Skeletal muscle satellite cell (primary cell): ENCODE results near the gene ZBTB34.
A peak's percentile ranks its signal among the peaks of the same experiment; 100 is the strongest.

Experiments
- H3K27me3 ChIP-seq: 2 replicates; pipeline ENCODE4 v1.7.0; 2013; ENCODE audit warnings: low read length; ENCODE audit not compliant: control insufficient read depth, insufficient read depth
- H3K36me3 ChIP-seq: 2 replicates; pipeline ENCODE4 v1.7.0; 2013; ENCODE audit warnings: mild to moderate bottlenecking, control low read depth, low read length; ENCODE audit not compliant: insufficient read depth
- H3K4me1 ChIP-seq: 2 replicates; pipeline ENCODE4 v1.7.0; 2013; ENCODE audit warnings: low read length; ENCODE audit not compliant: control insufficient read depth, insufficient read depth
- H3K4me2 ChIP-seq: 2 replicates; pipeline ENCODE4 v1.7.0; 2013; ENCODE audit warnings: mild to moderate bottlenecking, low read length
- H3K4me3 ChIP-seq: 2 replicates; pipeline ENCODE4 v1.7.0; 2013; ENCODE audit warnings: low read length
- H3K9ac ChIP-seq: 2 replicates; pipeline ENCODE4 v1.7.0; 2013; ENCODE audit warnings: mild to moderate bottlenecking, low read depth, low read length, moderate library complexity
- H3K9me3 ChIP-seq: replicated peaks from 2 replicates; pipeline ENCODE4 v1.7.0; 2013; ENCODE audit warnings: mild to moderate bottlenecking, control low read depth, low read length

The ZBTB34 gene

DNA sequence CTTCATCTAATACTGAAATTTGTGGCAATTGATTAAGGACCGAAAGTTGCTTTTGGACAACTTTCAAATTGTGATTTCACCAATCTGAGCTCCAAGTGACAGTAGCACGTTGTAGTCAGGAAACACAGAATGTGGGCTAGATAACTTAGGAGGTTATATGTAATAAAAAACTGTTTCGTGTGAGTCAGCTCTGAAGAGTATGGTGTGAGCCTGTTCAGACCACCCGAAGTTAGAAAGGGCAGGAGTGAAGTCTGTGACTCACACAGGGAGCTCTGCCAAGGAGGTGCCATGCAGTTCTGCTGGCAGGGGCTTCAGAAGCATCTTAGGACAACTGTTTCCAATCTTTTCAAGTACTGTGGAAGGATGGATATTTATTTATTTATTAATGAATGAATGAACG is 16.4 kb upstream of the ZBTB34 start:
- H3K27me3 ChIP-seq: no peaks in the 10 kb centered on the region
- no peaks in the 10 kb centered on the region for H3K9me3 ChIP-seq
- peaks cover 11% of the 10 kb centered on the region for H3K4me1 ChIP-seq
- no peak overlapping the region for H3K9ac ChIP-seq
- H3K36me3 ChIP-seq: peaks cover 6% of the 10 kb centered on the region
- no peak overlapping the region for H3K4me3 ChIP-seq
- H3K4me2 ChIP-seq: peak overlapping the region; percentile 32

DNA sequence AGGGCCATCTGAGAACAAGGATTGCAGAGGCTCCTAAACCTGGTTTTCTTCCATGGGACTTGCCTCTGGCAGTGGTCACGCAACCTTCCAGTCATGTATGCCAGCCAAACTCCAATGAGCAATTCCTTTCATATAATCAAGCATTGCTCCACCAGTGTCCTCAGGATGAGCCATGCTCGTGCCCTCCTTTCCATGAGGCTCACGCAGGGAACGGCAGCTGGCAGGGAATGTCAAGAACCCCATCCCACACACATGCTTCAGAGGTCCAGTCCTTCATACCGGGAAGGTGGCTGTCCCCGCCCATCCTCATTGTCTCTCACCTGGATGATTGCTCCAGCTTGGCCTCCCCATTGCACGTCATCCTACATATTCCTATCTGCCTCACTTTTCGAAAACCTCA is 13.4 kb upstream of the ZBTB34 start:
- Histone ChIP-seq H3K27me3 (peaks cover 11% of the 10 kb centered on the region), H3K9me3 (no peaks in the 10 kb centered on the region), H3K4me1 (peaks cover 11% of the 10 kb centered on the region), H3K4me2 (no peak overlapping the region), H3K4me3 (no peak overlapping the region), H3K36me3 (no peaks in the 10 kb centered on the region), H3K9ac (no peak overlapping the region)

DNA sequence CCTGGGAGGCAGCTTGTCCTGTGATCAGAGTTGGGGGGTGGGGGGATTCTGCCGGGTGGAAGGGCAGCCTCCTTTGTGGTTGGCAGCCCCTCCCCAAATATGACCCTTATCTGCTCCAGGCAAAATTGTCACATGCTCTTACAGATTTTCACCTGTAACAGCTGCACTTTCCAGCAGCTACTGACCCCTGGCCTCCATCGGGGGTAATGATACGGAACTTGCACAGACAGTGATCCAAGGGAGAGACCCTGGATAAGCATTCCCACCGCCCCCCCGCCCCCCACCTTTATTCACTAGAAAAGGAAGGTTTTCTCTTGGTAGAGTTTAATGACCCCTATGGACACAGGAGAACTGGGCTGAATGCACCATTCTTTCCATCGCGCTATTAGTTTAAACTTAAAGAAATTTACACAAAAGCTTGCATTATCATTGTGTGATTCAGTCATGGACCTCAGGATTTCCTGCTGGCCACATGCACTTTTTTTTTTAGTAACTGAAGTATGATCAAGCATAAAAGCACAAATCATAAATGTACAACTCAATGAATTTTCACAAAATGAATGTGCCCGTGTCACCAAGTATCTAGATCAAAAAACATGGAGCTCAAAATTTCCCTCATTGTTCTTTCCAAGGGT is 10.7 kb upstream of the ZBTB34 start:
- H3K9ac ChIP-seq: no peak overlapping the region
- peaks cover 24% of the 10 kb centered on the region for H3K27me3 ChIP-seq
- no peaks in the 10 kb centered on the region for H3K4me1 ChIP-seq
- H3K9me3 ChIP-seq: no peaks in the 10 kb centered on the region
- H3K36me3 ChIP-seq: no peaks in the 10 kb centered on the region
- no peak overlapping the region for H3K4me2 ChIP-seq
- no peak overlapping the region for H3K4me3 ChIP-seq

DNA sequence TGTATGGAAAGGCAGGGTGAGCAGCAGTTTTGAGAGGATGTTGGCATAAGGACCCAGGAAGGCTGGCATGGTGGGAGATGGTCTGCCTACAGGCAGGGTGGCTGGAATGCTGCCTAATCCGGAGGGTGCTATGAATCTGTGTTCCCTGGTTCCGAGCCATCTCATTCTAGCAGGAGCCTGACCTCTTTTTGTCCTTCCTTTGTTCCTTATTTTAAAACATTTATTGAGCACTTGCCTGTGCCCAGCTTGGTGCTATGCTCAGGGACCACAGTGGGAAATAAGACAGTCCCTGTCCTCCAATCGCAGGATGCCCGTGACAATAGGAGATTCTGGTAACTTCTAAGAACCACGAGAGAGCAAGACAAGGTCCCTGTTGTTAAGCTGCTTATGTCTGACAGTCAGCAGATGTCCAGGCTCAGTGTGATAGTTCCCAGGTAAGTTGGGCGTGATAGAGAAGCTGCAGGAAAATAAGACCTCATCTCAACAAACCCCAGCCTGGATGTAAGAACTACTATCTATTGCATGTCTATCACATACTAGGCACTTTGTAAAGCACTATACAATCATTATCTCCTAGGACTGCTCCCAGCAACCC is 9.1 kb upstream of the ZBTB34 start:
- no peak overlapping the region for H3K9ac ChIP-seq
- peaks cover 38% of the 10 kb centered on the region for H3K27me3 ChIP-seq
- no peaks in the 10 kb centered on the region for H3K36me3 ChIP-seq
- no peaks in the 10 kb centered on the region for H3K4me1 ChIP-seq
- no peaks in the 10 kb centered on the region for H3K9me3 ChIP-seq
- H3K4me2 ChIP-seq: no peak overlapping the region
- no peak overlapping the region for H3K4me3 ChIP-seq

DNA sequence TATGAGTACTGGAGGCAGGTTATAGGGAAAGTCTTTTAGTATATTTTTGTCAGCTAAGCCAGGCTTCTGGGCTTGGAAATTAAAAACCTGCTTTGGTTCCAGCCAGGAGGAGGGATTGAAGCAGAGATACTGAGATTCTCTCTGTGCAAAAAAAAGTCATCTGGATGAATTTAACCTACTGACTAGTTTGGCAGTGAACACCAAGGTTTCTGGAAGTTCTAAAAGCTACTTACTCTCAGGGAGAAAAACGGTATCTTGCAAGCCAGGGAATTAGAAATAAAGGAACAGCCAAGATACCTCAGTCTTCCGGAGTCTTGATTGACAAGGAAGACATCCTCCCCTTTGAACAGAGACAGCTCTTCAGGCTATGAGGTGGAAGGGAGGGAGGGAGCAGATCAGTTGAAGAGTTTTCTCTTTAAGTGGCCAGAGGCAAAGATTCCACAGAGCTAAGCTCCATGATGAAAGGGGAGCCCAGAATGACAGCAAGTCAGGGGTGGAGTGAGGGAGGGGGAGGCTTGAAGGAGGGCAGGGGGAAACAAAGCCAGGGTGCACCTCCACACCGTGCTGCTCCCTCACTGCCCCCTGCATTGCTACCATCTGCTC is 8.3 kb upstream of the ZBTB34 start:
- Histone ChIP-seq H3K9me3 (no peaks in the 10 kb centered on the region), H3K36me3 (no peaks in the 10 kb centered on the region), H3K4me1 (no peaks in the 10 kb centered on the region), H3K9ac (no peak overlapping the region), H3K4me2 (no peak overlapping the region), H3K4me3 (no peak overlapping the region), H3K27me3 (peaks cover 46% of the 10 kb centered on the region)

DNA sequence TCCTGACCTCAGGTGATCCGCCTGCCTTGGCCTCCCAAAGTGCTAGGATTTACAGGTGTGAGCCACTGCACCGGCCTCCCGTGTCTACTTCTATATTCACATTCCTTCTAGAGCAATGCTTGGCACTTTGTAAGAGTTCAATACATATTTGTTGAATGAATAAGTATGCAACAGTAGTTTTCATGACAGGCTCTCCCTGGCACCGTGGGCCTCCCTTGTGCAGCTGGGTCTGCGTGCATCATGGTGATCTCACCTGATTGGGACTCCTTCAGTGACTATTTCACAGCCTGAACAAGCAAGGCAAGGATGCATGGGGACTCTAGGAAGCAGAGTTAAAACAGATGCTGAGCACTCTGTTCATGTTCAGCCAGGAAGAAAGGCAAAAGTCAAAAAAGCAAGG is 6.8 kb upstream of the ZBTB34 start:
- Histone ChIP-seq H3K9me3 (no peaks in the 10 kb centered on the region), H3K36me3 (no peaks in the 10 kb centered on the region), H3K9ac (no peak overlapping the region), H3K4me3 (no peak overlapping the region), H3K4me1 (no peaks in the 10 kb centered on the region), H3K27me3 (peaks cover 58% of the 10 kb centered on the region), H3K4me2 (no peak overlapping the region)

DNA sequence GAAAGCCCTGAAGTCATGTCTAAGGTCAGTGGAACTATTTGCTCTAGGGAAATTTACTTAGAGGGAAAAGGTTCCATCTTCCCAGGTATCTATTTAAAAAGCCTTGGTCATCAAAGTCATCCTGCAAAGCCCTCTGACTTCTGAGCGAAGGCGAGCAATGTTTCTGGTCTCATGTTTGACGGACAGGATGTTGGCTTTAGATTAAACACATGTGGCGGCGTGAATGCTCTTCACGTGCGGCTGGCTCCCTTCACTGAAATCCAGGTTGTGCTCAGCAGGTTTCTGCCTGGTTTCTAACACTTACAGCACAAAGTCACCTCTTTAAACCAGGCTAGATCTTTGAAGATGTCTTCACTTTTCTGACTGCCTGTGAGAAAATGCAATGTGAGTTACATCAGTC is 5.7 kb upstream of the ZBTB34 start:
- no peak overlapping the region for H3K9ac ChIP-seq

DNA sequence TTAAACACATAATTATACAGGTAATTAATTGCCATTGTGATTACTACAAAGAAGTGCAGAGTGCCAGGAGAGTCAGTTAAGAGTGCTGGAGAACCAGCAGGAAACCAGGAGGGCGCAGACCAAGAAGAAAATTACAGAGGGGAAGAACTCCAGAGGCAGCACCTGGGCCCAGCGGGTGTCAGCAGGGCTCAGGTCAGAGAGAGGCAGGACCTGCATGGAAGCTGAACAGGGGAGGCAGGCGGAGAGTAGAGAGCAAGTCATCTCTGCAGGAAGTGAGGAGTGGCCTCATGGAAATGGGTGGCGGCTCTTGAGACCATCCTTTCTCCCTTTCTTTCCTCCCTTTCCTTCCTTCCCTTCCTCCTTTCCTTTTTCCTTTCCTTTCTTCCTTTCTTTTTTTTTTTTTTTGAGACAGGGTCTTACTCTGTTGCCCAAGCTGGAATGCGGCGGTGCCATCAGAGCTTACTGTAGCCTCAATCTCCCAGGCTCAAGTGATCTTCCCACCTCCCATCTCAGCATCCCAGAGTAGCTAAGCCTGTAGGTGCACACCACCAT is 4.0 kb upstream of the ZBTB34 start:
- Histone ChIP-seq H3K9ac (no peak overlapping the region), H3K4me1 (no peaks in the 10 kb centered on the region), H3K9me3 (no peaks in the 10 kb centered on the region), H3K27me3 (peaks cover 61% of the 10 kb centered on the region), H3K36me3 (no peaks in the 10 kb centered on the region), H3K4me3 (no peak overlapping the region), H3K4me2 (no peak overlapping the region)

More for the DNA sequence above, 5.7 kb upstream of the ZBTB34 start:
- no peaks in the 10 kb centered on the region for H3K9me3 ChIP-seq
- H3K4me3 ChIP-seq: no peak overlapping the region
- H3K27me3 ChIP-seq: peaks cover 66% of the 10 kb centered on the region
- H3K4me2 ChIP-seq: no peak overlapping the region
- no peaks in the 10 kb centered on the region for H3K36me3 ChIP-seq
- no peaks in the 10 kb centered on the region for H3K4me1 ChIP-seq

DNA sequence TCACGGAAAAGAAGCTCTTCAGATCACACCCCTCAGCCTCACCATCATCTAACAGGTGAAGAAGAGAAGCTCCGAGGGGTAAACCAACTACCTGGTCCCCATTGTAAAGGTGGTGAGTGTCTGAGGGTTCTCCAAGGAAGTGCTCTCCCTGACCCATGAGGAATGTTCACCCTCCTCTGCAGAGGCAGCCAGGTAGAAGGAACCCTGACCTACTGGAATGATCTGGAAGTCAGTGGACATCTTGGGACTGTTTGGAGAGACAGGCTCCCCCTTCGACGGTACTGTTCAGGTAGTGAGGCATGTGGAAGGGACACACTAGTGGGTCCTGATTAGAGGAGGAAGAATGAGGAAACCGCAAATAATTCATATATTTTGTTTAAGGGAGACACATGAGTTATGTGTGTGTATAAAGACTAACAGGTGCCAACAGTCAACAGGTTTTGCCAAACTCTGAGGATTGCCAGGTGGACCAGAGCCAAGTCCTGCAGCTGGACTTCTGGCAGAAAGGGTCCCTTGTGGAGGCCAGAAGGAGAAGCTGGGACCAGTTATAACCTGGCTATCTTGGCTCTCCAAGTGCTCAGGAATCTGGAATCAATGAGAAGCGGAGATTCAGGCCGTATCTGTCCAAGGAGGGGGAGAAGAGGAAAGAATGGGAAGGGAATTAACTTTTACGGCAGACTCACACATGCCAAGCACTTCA is 3.0 kb upstream of the ZBTB34 start:
- Histone ChIP-seq H3K4me1 (peaks cover 10% of the 10 kb centered on the region), H3K9ac (no peak overlapping the region), H3K9me3 (no peaks in the 10 kb centered on the region), H3K4me2 (no peak overlapping the region), H3K4me3 (no peak overlapping the region), H3K36me3 (no peaks in the 10 kb centered on the region), H3K27me3 (peaks cover 51% of the 10 kb centered on the region)

DNA sequence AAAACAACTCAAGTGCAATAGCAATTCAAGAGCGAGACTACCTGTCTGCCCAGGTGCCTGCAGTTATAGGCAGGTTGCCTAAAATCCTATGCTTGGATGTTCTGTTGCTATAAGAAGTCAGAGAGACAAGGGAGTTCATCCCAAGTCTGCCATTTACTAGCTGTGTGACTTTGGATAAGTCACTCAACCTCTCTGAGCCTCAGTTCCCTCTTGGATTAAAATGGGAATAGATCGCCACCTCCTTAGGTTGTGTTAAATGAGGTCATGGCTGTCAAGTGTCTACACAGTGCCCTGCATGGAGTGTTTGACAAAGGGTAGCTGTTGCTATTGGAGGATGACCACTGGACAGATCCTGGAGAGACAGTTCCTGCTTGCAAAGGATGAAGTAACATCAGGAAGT is 1.3 kb upstream of the ZBTB34 start:
- no peaks in the 10 kb centered on the region for H3K9me3 ChIP-seq
- H3K4me2 ChIP-seq: no peak overlapping the region
- H3K4me1 ChIP-seq: peaks cover 13% of the 10 kb centered on the region
- no peak overlapping the region for H3K9ac ChIP-seq
- H3K4me3 ChIP-seq: no peak overlapping the region
- H3K36me3 ChIP-seq: peaks cover 3% of the 10 kb centered on the region
- H3K27me3 ChIP-seq: peaks cover 43% of the 10 kb centered on the region

DNA sequence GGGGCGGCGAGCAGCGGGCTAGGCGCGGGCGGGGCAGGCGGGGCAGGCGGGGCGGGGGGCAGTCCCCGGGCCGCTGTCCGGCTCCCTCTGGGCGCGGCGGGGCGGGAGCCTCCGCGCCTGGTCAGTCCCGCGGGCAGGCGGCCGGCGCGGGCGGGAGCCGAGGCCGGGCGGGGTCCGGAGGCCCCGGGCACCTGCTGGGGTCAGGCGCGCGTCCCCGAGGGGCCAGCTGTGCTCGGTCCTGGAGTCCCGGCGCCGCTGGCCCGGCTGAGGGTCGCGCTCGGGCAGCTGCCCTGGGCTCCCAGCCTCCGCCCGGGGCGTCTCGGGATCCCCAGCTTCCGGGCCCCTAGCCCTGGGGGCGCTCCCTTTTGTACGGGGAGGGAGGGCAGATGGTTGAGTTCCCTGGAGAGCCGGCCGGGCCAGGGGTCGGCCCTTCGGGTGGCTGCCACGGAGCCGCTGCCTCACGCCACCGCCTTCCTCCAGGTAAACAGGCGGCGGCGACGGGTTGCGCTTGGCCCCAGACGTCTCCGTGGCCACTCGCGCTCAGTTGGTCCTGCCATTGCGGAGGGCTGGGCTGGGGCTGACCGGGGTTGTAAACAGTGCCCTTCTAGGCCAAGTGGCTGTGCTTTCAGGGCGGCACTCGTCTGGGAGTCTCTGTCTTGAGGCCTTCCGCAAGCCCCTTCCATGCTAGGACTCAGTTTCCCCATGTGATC is 473 bp downstream of the ZBTB34 start:
- peaks cover 13% of the 10 kb centered on the region for H3K4me1 ChIP-seq
- peak overlapping the region; percentile 92 for H3K4me2 ChIP-seq
- peaks cover 17% of the 10 kb centered on the region for H3K36me3 ChIP-seq
- no peaks in the 10 kb centered on the region for H3K9me3 ChIP-seq
- H3K27me3 ChIP-seq: peaks cover 32% of the 10 kb centered on the region
- peak overlapping the region; percentile 95 for H3K4me3 ChIP-seq
- H3K9ac ChIP-seq: peak overlapping the region; percentile 88
